Mammary epithelial cell (primary cell): Measurements from ENCODE around the gene SUSD1.

Experiments used
- EZH2 ChIP-seq: IDR thresholded peaks from 2 replicates; pipeline ENCODE4 v1.6.1; 2012; ENCODE audit warnings: low read length, inconsistent platforms, borderline replicate concordance
- TF ChIP-seq, protein P1 (sequence below), 2 donors: IDR thresholded peaks in 1 of 2; conservative IDR thresholded peaks in 1 of 2; 2 replicates each; pipeline ENCODE4 v1.5.1; 2011 to 2012; ENCODE audit warnings: inconsistent platforms in 2 of 2, low read length in 2 of 2, mild to moderate bottlenecking in 2 of 2, control low read depth in 1 of 2, low read depth in 1 of 2; ENCODE audit not compliant: insufficient read depth in 1 of 2; ENCODE audit errors: extremely low read depth in 1 of 2

DNA sequence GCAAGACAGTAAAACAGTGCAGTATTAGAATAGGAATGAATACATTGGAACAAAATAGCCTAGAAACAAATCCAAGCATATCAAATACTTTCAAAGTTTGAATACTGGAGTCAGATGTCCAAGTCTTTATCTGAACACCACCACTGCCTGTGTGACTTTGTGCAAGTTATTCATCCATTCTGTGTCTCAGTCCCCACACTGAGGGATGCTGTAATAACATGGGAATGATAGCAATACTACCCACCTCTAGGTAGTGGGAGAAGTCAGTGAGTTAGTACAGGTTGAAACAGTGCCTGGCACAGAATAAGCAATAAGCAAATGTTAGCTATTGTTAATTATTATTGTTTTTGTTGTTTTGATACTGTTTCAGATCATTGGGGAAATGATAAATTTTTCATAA, 130.9 kb downstream of the SUSD1 start:
- no peak for TF ChIP-seq EZH2
- TF ChIP-seq, protein P1, sequence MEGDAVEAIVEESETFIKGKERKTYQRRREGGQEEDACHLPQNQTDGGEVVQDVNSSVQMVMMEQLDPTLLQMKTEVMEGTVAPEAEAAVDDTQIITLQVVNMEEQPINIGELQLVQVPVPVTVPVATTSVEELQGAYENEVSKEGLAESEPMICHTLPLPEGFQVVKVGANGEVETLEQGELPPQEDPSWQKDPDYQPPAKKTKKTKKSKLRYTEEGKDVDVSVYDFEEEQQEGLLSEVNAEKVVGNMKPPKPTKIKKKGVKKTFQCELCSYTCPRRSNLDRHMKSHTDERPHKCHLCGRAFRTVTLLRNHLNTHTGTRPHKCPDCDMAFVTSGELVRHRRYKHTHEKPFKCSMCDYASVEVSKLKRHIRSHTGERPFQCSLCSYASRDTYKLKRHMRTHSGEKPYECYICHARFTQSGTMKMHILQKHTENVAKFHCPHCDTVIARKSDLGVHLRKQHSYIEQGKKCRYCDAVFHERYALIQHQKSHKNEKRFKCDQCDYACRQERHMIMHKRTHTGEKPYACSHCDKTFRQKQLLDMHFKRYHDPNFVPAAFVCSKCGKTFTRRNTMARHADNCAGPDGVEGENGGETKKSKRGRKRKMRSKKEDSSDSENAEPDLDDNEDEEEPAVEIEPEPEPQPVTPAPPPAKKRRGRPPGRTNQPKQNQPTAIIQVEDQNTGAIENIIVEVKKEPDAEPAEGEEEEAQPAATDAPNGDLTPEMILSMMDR (conservative IDR thresholded peaks at IDR 0.05 in 1 of 2, IDR thresholded peaks at IDR 0.05 in 1 of 2; ENCODE audit: extremely low read depth in 1 of 2, insufficient read depth in 1 of 2, low read depth in 1 of 2, low read length in 2 of 2): no peak
